ENCODE data around the gene NEK2. TPM values are rescaled to one million over a fixed set of nuclear protein-coding genes. Genes with fewer than 3 reads are reported as not detected.

The NEK2 gene
- total RNA-seq, 1 experiment from 2014 or later: 17.6 TPM

- H3K27ac Mint-ChIP-seq: peak overlapping the region in 1 of 3 experiments; percentile 36; a peak in 2 of 7 replicates
- no peak overlapping the region for H2AFZ ChIP-seq (ENCODE audit: low read length)
- whole genome bisulfite sequencing (ENCODE audit: extremely low coverage, insufficient read length, low lambda C conversion rate): no CpG with 5 or more reads among the region's 1 CpG
Measured at GRCh38 chr1:211640301-211640630, 35.2 kb downstream of the NEK2 start.

More at GRCh38 chr1:211640301-211640630, 35.2 kb downstream of the NEK2 start:
- Histone ChIP-seq H3K9ac (ENCODE audit: extremely low read depth, insufficient read length, low read length) (no peak overlapping the region), H3T11ph (ENCODE audit: low read length) (no peak overlapping the region), H3K27me3 (ENCODE audit: insufficient read depth, low read length) (no peaks in the 10 kb centered on the region), H3K18ac (ENCODE audit: insufficient read length, low read depth, low read length) (no peak overlapping the region), H2BK15ac (ENCODE audit: low read depth, low read length) (no peak overlapping the region), H2BK5ac (ENCODE audit: insufficient read length, low read length) (no peak overlapping the region), H3K9me3 (ENCODE audit: control insufficient read depth, low read depth, low read length) (no peaks in the 10 kb centered on the region), H3K79me2 (ENCODE audit: insufficient read depth, low read length) (no peaks in the 10 kb centered on the region), H4K5ac (ENCODE audit: insufficient read length, low read depth, low read length) (no peak overlapping the region), H3K4me1 (ENCODE audit: insufficient read depth, low read length) (no peaks in the 10 kb centered on the region), H2BK120ac (ENCODE audit: low read depth, low read length, poor library complexity, severe bottlenecking) (no peak overlapping the region), H4K20me1 (ENCODE audit: control insufficient read depth, insufficient read depth, insufficient read length) (no peaks in the 10 kb centered on the region), H3K27ac (ENCODE audit: insufficient read length, low read depth, low read length) (no peak overlapping the region), H3K14ac (ENCODE audit: insufficient read depth, low read length) (no peak overlapping the region), H3K4me2 (ENCODE audit: insufficient read depth, insufficient read length, low read length) (no peak overlapping the region), H3K4ac (ENCODE audit: low read depth, low read length) (no peak overlapping the region), H4K8ac (replicated peaks; ENCODE audit: insufficient read length, low read depth, low read length) (no peak overlapping the region), H3K23me2 (ENCODE audit: insufficient read length, low read depth, low read length, poor library complexity, severe bottlenecking) (no peaks in the 10 kb centered on the region), H2AK5ac (ENCODE audit: insufficient read length, low read length) (no peak overlapping the region), H2BK20ac (ENCODE audit: low read depth, low read length, poor library complexity, severe bottlenecking) (no peak overlapping the region), H4K91ac (ENCODE audit: insufficient read length, low read depth, low read length) (no peak overlapping the region), H3K23ac (ENCODE audit: insufficient read length, low read depth, low read length) (no peak overlapping the region), H3K56ac (ENCODE audit: insufficient read length, low read depth, low read length) (no peak overlapping the region), H3K79me1 (ENCODE audit: insufficient read depth, low read depth, low read length, poor library complexity, severe bottlenecking) (no peaks in the 10 kb centered on the region), H2BK12ac (ENCODE audit: insufficient read length, low read depth, low read length) (no peak overlapping the region)
- DNase-seq: no peak
- TF ChIP-seq CTCF (conservative IDR thresholded peaks at IDR 0.05): no peak
- Mint-ChIP-seq H3K9me3 (no peaks in the 10 kb centered on the region), H3K36me3 (ENCODE audit: insufficient read depth in 1 of 3, low read depth in 3 of 3) (no peaks in the 10 kb centered on the region), H3K4me1 (peaks cover 12 to 17% of the 10 kb centered on the region in 2 experiments), H3K27me3 (ENCODE audit: low read depth) (no peaks in the 10 kb centered on the region; the same call in 1 of the 2 replicates), H3K4me3 (no peak overlapping the region)
